AG08395 (cell line): ENCODE results near the gene EIF3L.

Source experiments
- DNase-seq: peaks from one replicate; pipeline ENCODE4 v3.0.0; 2012; ENCODE audit warnings: mixed read lengths, low spot score

The EIF3L gene

GRCh38 chr22:37927637-37927936 lies 78.4 kb downstream of the EIF3L start:
- no peak for DNase-seq

- DNase-seq = no peak
Measured at GRCh38 chr22:37929390-37929789, 80.2 kb downstream of the EIF3L start.

DNA sequence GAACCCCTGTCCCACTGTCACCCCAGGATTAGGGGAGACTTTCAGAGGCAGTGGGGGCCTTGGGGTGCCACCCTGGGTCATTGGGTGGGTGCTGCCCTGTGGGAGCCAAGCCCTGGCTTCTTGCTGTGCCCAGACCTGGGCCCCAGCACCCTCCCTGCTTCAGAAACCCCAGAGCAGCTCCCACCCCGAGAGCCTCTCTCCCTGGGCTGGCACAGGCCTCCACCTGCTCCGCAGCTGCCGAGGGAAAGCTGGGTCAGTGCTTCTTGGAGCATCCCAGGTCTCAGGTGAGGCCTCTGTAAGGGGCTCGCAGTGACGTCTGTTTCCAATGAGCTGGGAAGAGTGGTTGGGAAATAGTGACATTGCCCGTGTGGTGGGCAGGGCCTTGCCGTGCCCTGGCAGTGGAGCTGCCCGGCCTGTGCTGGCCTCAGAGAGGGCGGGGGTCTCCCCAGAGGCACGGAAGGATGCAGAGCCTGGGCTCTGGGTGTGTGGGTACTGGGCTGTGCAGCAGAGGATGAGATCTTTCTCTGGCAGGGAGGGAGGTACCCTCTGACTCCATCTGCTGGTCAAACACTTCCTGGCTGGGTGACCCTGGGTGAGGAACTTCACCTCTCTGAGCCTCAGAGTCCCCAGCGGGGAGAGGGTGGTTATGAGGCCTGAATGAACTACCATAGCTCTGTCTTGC lies 81.2 kb downstream of the EIF3L start:
- DNase-seq = peak; percentile 60

DNA sequence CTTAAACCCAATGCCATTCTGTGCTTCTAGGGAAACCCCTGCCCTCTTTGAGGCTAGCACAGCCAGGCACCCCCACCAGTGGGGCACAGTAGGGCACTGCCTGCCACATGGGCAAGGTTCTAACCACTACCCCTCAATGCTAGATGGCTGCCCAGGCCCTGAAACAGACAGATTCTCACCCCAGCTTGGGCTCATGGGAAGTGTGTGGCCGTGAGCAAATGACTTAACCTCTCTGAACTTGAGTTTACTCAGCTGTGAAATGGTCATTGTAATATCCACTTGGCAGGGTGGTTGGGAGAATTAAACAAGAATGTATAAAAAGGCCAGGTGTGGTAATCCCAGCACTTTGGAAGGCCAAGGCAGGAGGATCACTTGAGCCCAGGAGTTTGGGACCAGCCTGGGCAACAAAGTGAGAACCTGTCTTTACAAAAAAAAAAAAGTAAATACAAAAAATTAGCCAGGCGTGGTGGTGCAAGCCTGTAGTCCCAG lies 81.8 kb downstream of the EIF3L start:
- no peak for DNase-seq

GRCh38 chr22:37931893-37932389 lies 82.7 kb downstream of the EIF3L start:
- no peak for DNase-seq

DNA sequence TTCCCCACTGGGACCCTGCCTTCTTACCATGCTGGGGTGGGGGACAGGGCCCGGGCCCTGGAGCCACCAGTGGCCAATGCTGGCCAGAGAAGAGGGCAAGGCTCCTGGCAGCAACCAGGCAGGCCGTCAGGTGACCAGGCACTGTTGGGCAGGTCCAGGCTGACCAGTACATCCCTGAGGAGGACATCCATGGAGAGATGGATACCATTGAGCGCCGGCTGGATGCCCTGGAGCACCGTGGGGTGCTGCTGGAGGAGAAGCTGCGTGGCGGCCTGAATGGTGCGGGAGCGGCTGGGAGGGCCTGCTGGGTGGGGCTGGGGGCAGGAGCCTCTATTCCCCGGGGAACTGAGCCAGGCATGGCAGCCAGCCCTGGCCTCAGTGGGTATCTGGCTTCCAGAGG lies 83.2 kb downstream of the EIF3L start:
- no peak for DNase-seq

DNA sequence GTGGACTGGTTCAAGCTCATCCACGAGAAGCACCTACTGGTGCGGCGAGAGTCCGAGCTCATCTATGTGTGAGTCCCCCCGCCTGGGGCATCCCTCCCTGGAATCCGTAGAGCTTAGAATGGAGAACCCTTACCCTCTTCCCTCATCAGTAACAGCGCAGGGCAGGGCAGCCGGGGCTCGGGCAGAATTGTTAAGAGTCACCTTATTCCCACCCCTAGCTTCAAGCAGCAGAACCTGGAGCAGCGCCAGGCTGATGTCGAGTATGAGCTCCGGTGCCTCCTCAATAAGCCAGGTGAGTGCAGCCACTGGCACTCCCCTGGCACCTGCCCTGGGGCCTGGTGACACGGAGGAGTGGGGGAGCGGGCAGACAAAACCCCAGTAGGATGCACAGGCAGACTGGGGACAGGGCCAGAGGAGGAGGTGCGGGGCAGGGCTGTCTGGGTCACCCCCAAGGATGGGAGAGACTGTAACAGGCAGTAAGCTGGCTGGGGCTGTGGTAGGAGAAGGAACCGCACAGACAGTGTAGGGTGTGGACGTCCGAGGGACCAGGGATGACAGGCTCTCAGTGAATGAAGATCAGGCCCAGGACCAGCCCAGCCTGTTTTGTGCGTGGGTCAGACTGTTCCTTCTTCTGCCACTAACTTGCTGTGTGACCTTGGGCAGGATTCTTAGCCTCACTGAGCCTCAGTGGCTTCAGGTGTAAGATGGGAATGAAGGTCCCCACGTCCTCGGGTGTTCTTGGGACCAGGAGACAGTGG lies 83.8 kb downstream of the EIF3L start:
- DNase-seq = no peak

GRCh38 chr22:37933711-37934376 lies 84.6 kb downstream of the EIF3L start:
- peak; percentile 98 for DNase-seq
